ENCODE data around the gene NMNAT2. TPM values are rescaled to one million over a fixed set of nuclear protein-coding genes. Genes with fewer than 3 reads are reported as not detected.
A peak's percentile ranks its signal among the peaks of the same experiment; 100 is the strongest.

NMNAT2 gene
- total RNA-seq, 1 donor from 2014 or later: 2.2 TPM

DNA sequence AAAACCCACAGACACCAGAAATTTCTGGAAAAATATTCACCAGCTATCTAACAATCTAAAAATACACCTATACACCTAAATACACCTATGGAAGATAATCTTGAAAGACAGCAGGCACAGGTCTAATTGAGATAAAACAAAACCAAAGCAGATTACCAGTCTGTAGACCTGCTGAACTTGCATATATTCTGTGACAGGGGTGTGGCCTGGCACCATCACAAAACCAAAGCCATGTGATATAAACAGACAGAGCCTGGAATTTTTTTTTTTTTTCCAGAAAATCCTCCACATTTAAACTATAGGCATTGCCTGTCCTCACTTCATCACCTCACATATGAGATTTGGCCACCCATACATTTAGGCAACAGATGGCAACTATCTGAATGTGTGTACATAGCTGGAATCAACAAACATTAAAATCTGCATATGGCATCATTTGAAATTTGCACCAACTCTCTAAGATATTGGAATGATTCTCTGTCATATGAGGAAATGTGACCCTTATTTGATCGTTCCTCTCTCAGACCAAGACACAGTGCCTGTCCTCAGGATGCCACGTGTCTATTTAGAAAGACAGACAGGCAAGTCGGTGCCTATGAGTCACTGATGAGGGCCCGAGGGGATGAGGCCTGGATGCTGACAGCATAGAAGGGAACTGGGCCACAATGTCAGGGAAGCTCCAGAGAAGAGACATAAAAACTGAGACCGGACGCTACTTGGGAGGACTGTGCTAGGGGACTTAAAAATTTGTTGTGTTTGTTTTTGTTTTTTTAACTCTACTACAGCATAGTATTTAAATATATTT lies 32.6 kb downstream of the NMNAT2 start:
- no peaks in the 10 kb centered on the region for H3K36me3 Mint-ChIP-seq (ENCODE audit: unreplicated experiment)
- H3K4me3 Mint-ChIP-seq (ENCODE audit: unreplicated experiment): no peak overlapping the region
- H3K27me3 Mint-ChIP-seq (ENCODE audit: unreplicated experiment): peaks cover 36% of the 10 kb centered on the region

DNA sequence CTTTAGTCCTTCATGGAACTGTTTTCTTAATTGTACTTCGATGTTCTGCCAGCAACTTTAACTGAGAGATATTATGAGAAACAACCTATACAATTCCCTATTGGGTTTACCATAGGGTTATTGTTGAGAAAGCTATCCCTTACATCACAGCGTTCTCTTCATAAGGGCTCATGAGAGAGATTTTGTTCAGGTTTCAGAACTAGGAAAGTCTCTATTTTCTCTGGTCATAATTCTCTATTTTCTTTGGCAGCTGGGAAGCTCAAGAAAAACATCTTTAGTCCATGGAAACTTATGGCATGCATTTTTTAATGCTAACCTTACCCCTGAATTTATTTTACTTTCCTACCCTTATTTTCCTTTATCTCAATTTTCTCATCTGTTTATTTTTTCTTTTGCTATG lies 38.2 kb downstream of the NMNAT2 start:
- TF ChIP-seq, protein P1, sequence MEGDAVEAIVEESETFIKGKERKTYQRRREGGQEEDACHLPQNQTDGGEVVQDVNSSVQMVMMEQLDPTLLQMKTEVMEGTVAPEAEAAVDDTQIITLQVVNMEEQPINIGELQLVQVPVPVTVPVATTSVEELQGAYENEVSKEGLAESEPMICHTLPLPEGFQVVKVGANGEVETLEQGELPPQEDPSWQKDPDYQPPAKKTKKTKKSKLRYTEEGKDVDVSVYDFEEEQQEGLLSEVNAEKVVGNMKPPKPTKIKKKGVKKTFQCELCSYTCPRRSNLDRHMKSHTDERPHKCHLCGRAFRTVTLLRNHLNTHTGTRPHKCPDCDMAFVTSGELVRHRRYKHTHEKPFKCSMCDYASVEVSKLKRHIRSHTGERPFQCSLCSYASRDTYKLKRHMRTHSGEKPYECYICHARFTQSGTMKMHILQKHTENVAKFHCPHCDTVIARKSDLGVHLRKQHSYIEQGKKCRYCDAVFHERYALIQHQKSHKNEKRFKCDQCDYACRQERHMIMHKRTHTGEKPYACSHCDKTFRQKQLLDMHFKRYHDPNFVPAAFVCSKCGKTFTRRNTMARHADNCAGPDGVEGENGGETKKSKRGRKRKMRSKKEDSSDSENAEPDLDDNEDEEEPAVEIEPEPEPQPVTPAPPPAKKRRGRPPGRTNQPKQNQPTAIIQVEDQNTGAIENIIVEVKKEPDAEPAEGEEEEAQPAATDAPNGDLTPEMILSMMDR (IDR thresholded peaks at IDR 0.05): no peak
- DNase-seq (ENCODE audit: extremely low spot score, unreplicated experiment): no peak
- Mint-ChIP-seq H3K36me3 (ENCODE audit: unreplicated experiment) (peaks cover 3% of the 10 kb centered on the region), H3K27ac (ENCODE audit: unreplicated experiment) (peak overlapping the region; percentile 76), H3K9me3 (ENCODE audit: unreplicated experiment) (peaks cover 4% of the 10 kb centered on the region), H3K27me3 (ENCODE audit: unreplicated experiment) (peaks cover 12% of the 10 kb centered on the region), H3K4me3 (ENCODE audit: unreplicated experiment) (no peak overlapping the region), H3K4me1 (ENCODE audit: unreplicated experiment) (peaks cover 30% of the 10 kb centered on the region)

More for the DNA sequence above, 32.6 kb downstream of the NMNAT2 start:
- DNase-seq (ENCODE audit: extremely low spot score, unreplicated experiment): no peak
- Mint-ChIP-seq H3K4me1 (ENCODE audit: unreplicated experiment) (peaks cover 17% of the 10 kb centered on the region), H3K9me3 (ENCODE audit: unreplicated experiment) (no peaks in the 10 kb centered on the region), H3K27ac (ENCODE audit: unreplicated experiment) (no peak overlapping the region)
- TF ChIP-seq, protein P1 (IDR thresholded peaks at IDR 0.05): no peak

DNA sequence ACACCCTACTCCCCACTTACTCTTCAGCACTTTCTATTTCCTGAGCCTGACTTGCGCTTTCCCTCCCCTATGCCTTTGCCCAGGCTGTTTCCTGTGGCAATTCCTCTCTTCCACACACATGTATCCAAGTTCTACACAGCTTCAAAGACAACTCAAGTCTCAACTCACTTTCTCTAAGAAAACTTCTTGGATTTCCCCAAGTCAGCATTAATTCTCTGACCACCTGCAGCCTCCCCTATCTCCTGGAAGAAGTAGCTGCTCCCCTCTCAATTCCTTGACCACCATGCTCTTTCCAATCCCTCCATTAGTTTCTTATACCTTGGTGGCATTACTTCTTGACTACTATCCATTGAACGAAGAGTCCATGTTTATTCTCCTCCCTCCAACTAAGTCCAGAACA lies 42.8 kb downstream of the NMNAT2 start:
- peaks cover 24% of the 10 kb centered on the region for H3K27me3 Mint-ChIP-seq (ENCODE audit: unreplicated experiment)
- peaks cover 3% of the 10 kb centered on the region for H3K36me3 Mint-ChIP-seq (ENCODE audit: unreplicated experiment)
- peaks cover 21% of the 10 kb centered on the region for H3K4me1 Mint-ChIP-seq (ENCODE audit: unreplicated experiment)
- no peak overlapping the region for H3K4me3 Mint-ChIP-seq (ENCODE audit: unreplicated experiment)
- DNase-seq (ENCODE audit: extremely low spot score, unreplicated experiment): no peak
- TF ChIP-seq, protein P1 (IDR thresholded peaks at IDR 0.05): no peak
- H3K27ac Mint-ChIP-seq (ENCODE audit: unreplicated experiment): no peak overlapping the region
- peaks cover 4% of the 10 kb centered on the region for H3K9me3 Mint-ChIP-seq (ENCODE audit: unreplicated experiment)

DNA sequence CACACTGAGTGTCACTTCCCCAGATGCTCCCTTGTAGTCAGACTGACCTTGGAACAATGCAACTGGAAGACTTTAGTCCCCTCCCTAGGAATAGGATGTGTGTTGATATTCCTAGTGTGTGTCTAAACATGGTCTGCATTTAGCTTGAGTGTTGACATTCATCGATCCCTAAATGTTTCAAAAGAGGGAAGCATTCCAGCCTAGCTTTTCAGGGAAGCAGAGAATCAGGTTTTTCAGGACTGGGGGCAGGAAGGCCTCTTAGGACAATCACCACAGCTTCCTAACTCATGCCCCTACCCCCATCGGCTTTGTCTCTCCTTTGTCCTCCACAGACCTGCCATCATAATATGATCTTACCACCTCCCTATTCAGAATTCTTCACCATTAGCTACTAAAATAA lies 43.4 kb downstream of the NMNAT2 start:
- peaks cover 4% of the 10 kb centered on the region for H3K9me3 Mint-ChIP-seq (ENCODE audit: unreplicated experiment)
- H3K4me1 Mint-ChIP-seq (ENCODE audit: unreplicated experiment): peaks cover 16% of the 10 kb centered on the region
- TF ChIP-seq, protein P1 (IDR thresholded peaks at IDR 0.05): no peak
- H3K36me3 Mint-ChIP-seq (ENCODE audit: unreplicated experiment): peaks cover 3% of the 10 kb centered on the region
- no peak for DNase-seq (ENCODE audit: extremely low spot score, unreplicated experiment)
- H3K4me3 Mint-ChIP-seq (ENCODE audit: unreplicated experiment): no peak overlapping the region
- peaks cover 28% of the 10 kb centered on the region for H3K27me3 Mint-ChIP-seq (ENCODE audit: unreplicated experiment)
- no peak overlapping the region for H3K27ac Mint-ChIP-seq (ENCODE audit: unreplicated experiment)

DNA sequence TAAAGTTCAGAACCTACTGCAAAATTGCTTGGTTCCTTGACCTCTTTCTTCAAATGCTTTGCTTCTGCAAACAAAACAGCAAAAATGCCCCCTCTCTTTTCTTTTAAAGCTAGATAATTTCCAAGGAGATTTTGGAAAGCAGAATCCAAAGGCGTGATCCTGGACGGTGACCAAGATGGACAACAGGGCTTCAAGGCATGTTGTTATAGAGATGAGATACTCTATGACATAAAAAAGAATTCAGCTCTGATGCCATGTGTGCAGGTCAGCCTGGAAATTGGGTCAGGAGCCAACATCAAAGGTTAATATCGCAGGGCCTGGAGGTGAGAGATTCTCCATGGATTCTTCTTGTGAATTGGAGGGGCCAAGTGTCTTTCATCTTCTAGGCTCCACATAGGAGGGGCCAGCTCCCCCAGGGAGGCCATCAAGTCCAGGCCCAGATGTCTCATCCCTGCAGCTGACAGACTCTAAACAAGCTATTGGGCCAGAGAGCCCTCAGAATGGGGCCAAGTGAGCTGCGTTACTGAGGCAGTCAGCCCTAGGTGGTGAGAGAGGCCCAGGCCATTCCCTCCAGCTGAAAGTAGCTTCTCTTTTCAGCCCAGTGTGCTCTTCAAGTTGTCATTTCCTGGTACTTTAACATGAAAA lies 45.5 kb downstream of the NMNAT2 start:
- peaks cover 9% of the 10 kb centered on the region for H3K4me1 Mint-ChIP-seq (ENCODE audit: unreplicated experiment)
- peaks cover 41% of the 10 kb centered on the region for H3K27me3 Mint-ChIP-seq (ENCODE audit: unreplicated experiment)
- no peak overlapping the region for H3K27ac Mint-ChIP-seq (ENCODE audit: unreplicated experiment)
- DNase-seq (ENCODE audit: extremely low spot score, unreplicated experiment): no peak
- H3K4me3 Mint-ChIP-seq (ENCODE audit: unreplicated experiment): no peak overlapping the region
- TF ChIP-seq, protein P1 (IDR thresholded peaks at IDR 0.05): no peak
- peaks cover 3% of the 10 kb centered on the region for H3K36me3 Mint-ChIP-seq (ENCODE audit: unreplicated experiment)
- peaks cover 3% of the 10 kb centered on the region for H3K9me3 Mint-ChIP-seq (ENCODE audit: unreplicated experiment)

Data from osteocyte (in vitro differentiated cells).